Pancreas (tissue), 10 donors: ENCODE results near the gene HSD17B3. TPM values are rescaled to one million over a fixed set of nuclear protein-coding genes. Genes with fewer than 3 reads are reported as not detected.
A peak's percentile ranks its signal among the peaks of the same experiment; 100 is the strongest.
"Not testable (repeated sequence)": the region's sequence is repeated elsewhere in the genome, so short reads cannot be mapped to it uniquely, and the experiment has no call there.

Experiments used
- ATAC-seq, 4 donors: fragments of 200-7000 bp; cut with Tn5 transposase; one replicate each; pipeline versions ENCODE4 v1.8.0 to v1.9.1; 2020; ENCODE audit warnings: mild to moderate bottlenecking in 4 of 4, moderate library complexity in 4 of 4
- DNase-seq, 6 donors: peaks; one replicate each; pipeline ENCODE4 v3.0.0-alpha.2; 2020
- FAIRE-seq: peaks from 2 replicates; lab custom pipeline; 2012; peaks lifted over from hg19 to GRCh38; lab: Jason Lieb, UNC
- H3K27ac ChIP-seq, 4 donors: fragments of 200-600 bp; sonication (generic); 1 replicate in 3 of 4; 2 replicates in 1 of 4; pipeline versions ENCODE4 v1.5.0 to v1.8.0; 2020
- H3K27me3 ChIP-seq, 4 donors: fragments of 200-600 bp; one replicate each; pipeline ENCODE4 v1.8.0; 2021
- H3K36me3 ChIP-seq, 3 donors: fragments of 200-600 bp; sonication (generic) in 1 of 3; one replicate each; pipeline versions ENCODE4 v1.5.0 to v1.8.0; 2020 to 2021
- H3K4me1 ChIP-seq, 3 donors: fragments of 200-600 bp; one replicate each; pipeline ENCODE4 v1.8.0; 2021
- H3K4me3 ChIP-seq, 4 donors: fragments of 200-600 bp; sonication (generic) in 2 of 4; one replicate each; pipeline versions ENCODE4 v1.5.0 to v1.8.0; 2020 to 2021
- H3K9me3 ChIP-seq, 4 donors: fragments of 200-600 bp; one replicate each; pipeline ENCODE4 v1.8.0; 2021
- WGBS, 2 donors: extraction: QIAGEN DNeasy Blood & Tissue Kit; methylation state at CpG; one replicate each; pipeline ENCODE4 v1.1.7; 2013; 5-methylcytosine and 5-hydroxymethylcytosine counted together
- intact Hi-C, 3 donors: fragments of 100-400 bp; cut with DNase I; formaldehyde crosslinking; loops; one replicate each; pipeline versions ENCODE4 v1.11.1 to v1.14.2; 2022
- polyA plus RNA-seq, 2 donors: library from polyadenylated mRNA; stranded (reverse); fragments of 200-250 nt; gene quantifications; one replicate each; pipeline ENCODE4 v1.2.3, GENCODE V29; 2013
- total RNA-seq, 6 donors: library from RNA; stranded (reverse); fragmentation: NEBNext Ultra II Directional in 4 of 6; extraction: Animal tissue kit (Norgen Biotek cat#: 25700) in 4 of 6; gene quantifications; one replicate each; pipeline versions ENCODE4 v1.2.1 to v1.2.4, GENCODE V29; 2021 to 2023
- TF ChIP-seq, protein P1 (sequence below), 4 donors: fragments of 200-600 bp; sonication (generic) in 3 of 4; IDR thresholded peaks; one replicate each; pipeline versions ENCODE4 v1.5.0 to v1.8.0; 2021; ENCODE audit warnings: antibody characterized with exemption in 4 of 4
- donor health status: healthy with polysubstance abuse.
- donor health status: DM: no; HTN: no; CAD: no; lungs with moderate emphysema.
- donor health status: DM: no; HTN: no; CAD: no.
- donor health status: control.
- donor health status: control.
- donor health status: Bipolar disorder and iron deficiency.
- donor health status: DM: yes; HTN: yes; CAD: no.
- donor health status: DM: no; HTN: no; CAD: no.
- donor health status: DM: no; HTN: no; CAD: no.
- donor health status: DM: yes; HTN: yes; CAD: no.

The HSD17B3 gene
- total and polyA plus RNA-seq, 8 donors = 0.92 to 35.7 (median 1.7) TPM; not detected in 1

GRCh38 chr9:96189995-96190394 lies 112.0 kb downstream of the HSD17B3 start:
- Histone ChIP-seq H3K9me3 (no peaks in the 10 kb centered on the region), H3K27me3 (no peaks in the 10 kb centered on the region), H3K36me3 (no peaks in the 10 kb centered on the region), H3K4me1 (no peaks in the 10 kb centered on the region), H3K27ac (no peak overlapping the region), H3K4me3 (no peak overlapping the region)
- TF ChIP-seq, protein P1, sequence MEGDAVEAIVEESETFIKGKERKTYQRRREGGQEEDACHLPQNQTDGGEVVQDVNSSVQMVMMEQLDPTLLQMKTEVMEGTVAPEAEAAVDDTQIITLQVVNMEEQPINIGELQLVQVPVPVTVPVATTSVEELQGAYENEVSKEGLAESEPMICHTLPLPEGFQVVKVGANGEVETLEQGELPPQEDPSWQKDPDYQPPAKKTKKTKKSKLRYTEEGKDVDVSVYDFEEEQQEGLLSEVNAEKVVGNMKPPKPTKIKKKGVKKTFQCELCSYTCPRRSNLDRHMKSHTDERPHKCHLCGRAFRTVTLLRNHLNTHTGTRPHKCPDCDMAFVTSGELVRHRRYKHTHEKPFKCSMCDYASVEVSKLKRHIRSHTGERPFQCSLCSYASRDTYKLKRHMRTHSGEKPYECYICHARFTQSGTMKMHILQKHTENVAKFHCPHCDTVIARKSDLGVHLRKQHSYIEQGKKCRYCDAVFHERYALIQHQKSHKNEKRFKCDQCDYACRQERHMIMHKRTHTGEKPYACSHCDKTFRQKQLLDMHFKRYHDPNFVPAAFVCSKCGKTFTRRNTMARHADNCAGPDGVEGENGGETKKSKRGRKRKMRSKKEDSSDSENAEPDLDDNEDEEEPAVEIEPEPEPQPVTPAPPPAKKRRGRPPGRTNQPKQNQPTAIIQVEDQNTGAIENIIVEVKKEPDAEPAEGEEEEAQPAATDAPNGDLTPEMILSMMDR (IDR thresholded peaks at IDR 0.05) = no peak
- 68 to 76% methylated on average over 2 of the region's 2 CpGs for WGBS, 2 donors
- no peak for DNase-seq
- ATAC-seq = no peak
- FAIRE-seq = no peak
- intact Hi-C loops = no loop called here

GRCh38 chr9:96189581-96189980 lies 112.4 kb downstream of the HSD17B3 start:
- H3K9me3 ChIP-seq, H3K27me3 ChIP-seq, ATAC-seq, H3K4me1 ChIP-seq, DNase-seq, FAIRE-seq, H3K4me3 ChIP-seq, H3K27ac ChIP-seq, intact Hi-C loops, H3K36me3 ChIP-seq: not testable (repeated sequence)
- WGBS, 2 donors = 89 to 91% methylated on average over 2 of the region's 2 CpGs

DNA sequence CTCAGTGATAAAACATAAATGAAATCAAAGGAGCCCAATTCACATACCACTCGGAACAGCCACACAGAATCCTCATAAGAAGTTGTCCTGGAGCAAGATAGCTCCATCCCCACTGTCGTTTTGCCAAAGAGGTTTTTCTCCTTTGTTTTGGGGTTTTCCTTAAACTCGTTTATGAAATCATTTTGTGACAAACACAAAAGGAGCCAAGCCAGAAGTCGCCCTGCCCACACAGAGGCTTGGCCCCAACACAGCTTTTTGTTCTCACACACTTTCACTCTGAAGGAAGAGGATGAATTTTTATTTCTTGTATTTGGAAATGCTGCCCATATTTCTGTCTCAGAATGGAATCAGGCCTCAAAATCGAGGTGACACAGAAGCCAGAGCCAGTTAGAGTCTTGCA lies 113.4 kb downstream of the HSD17B3 start:
- no peaks in the 10 kb centered on the region for H3K27me3 ChIP-seq
- TF ChIP-seq, protein P1 (IDR thresholded peaks at IDR 0.05) = no peak
- no peak overlapping the region for H3K27ac ChIP-seq
- ATAC-seq (no peak), FAIRE-seq (no peak), DNase-seq (no peak)
- no peaks in the 10 kb centered on the region for H3K9me3 ChIP-seq
- H3K4me1 ChIP-seq = no peaks in the 10 kb centered on the region
- 51 to 69% methylated on average over 5 of the region's 5 CpGs for WGBS, 2 donors
- H3K4me3 ChIP-seq = no peak overlapping the region
- intact Hi-C loops = no loop called here
- no peaks in the 10 kb centered on the region for H3K36me3 ChIP-seq

GRCh38 chr9:96187151-96187555 lies 114.8 kb downstream of the HSD17B3 start:
- FAIRE-seq (no peak), DNase-seq (no peak), ATAC-seq (peak in 2 of 4 donors; percentile 22 to 49)
- TF ChIP-seq, protein P1 (IDR thresholded peaks at IDR 0.05) = no peak
- Histone ChIP-seq H3K36me3 (no peaks in the 10 kb centered on the region), H3K9me3 (no peaks in the 10 kb centered on the region), H3K27ac (no peak overlapping the region), H3K4me1 (no peaks in the 10 kb centered on the region), H3K4me3 (no peak overlapping the region), H3K27me3 (no peaks in the 10 kb centered on the region)
- 78 to 88% methylated on average over 12 of the region's 12 CpGs for WGBS, 2 donors
- intact Hi-C loops = no loop called here

- no peaks in the 10 kb centered on the region for H3K4me1 ChIP-seq
- peak; percentile 54 to 80 (median 64) for ATAC-seq
- intact Hi-C loops = no loop called here
- 16 to 21% methylated on average over 18 of the region's 18 CpGs for WGBS, 2 donors
- TF ChIP-seq, protein P1 (IDR thresholded peaks at IDR 0.05) = no peak
- H3K36me3 ChIP-seq = no peaks in the 10 kb centered on the region
- H3K9me3 ChIP-seq = no peaks in the 10 kb centered on the region
- DNase-seq = peak in 1 of 6 donors; percentile 24
- H3K4me3 ChIP-seq = no peak overlapping the region
- H3K27me3 ChIP-seq = no peaks in the 10 kb centered on the region
- FAIRE-seq = no peak
- H3K27ac ChIP-seq = no peak overlapping the region
Measured at GRCh38 chr9:96186591-96187011, 115.4 kb downstream of the HSD17B3 start.
